Testis (tissue), 2 donors: ENCODE data around the gene CACNA1S.

Source experiments
- POLR2A ChIP-seq: fragments of 450-650 bp; IDR thresholded peaks from one replicate; pipeline ENCODE4 v1.6.1; 2017; ENCODE audit warnings: antibody characterized with exemption, mild to moderate bottlenecking, moderate library complexity
- TF ChIP-seq, protein P1 (sequence below), 3 experiments: fragments of 450-650 bp in 2 of 3; fragments of 200-600 bp in 1 of 3; sonication (generic) in 1 of 3; IDR thresholded peaks; one replicate each; pipeline ENCODE4 v1.5.1; 2016 to 2019; ENCODE audit warnings: antibody characterized with exemption in 3 of 3, mild to moderate bottlenecking in 2 of 3, moderate library complexity in 1 of 3

DNA sequence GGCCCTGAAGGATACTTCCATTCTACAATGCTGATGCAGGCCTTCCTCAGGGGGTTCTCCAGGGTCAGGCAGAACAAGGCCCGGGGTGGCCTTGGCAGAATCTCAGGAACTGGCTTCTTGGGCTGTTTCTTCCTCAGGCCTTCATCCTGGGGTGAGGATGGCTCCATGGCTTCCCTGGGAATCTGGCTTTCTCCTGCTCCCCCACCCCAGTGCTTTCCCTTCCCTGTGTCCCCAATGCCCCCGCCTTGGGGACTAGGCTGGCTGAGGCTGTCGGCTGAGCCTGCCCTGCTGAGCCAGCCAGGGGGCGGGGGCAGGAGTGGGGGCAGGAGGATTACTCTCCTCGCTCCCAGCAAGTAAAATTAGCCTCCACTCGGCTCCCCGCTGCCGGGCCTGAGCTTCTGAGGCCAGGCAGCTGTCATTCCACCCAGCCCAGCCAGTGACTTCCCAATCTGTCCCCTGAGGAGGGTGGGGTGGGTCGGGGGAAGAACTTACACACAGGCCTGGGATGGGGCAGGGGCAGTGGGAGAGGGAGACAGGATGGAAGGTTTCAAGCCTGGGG, at the start of gene CACNA1S:
- TF ChIP-seq, protein P1, sequence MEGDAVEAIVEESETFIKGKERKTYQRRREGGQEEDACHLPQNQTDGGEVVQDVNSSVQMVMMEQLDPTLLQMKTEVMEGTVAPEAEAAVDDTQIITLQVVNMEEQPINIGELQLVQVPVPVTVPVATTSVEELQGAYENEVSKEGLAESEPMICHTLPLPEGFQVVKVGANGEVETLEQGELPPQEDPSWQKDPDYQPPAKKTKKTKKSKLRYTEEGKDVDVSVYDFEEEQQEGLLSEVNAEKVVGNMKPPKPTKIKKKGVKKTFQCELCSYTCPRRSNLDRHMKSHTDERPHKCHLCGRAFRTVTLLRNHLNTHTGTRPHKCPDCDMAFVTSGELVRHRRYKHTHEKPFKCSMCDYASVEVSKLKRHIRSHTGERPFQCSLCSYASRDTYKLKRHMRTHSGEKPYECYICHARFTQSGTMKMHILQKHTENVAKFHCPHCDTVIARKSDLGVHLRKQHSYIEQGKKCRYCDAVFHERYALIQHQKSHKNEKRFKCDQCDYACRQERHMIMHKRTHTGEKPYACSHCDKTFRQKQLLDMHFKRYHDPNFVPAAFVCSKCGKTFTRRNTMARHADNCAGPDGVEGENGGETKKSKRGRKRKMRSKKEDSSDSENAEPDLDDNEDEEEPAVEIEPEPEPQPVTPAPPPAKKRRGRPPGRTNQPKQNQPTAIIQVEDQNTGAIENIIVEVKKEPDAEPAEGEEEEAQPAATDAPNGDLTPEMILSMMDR (IDR thresholded peaks at IDR 0.05), result no peak
- TF ChIP-seq POLR2A, result no peak
